GM12892 (cell line): Measurements from ENCODE around the gene CAMK2G.
"Not testable (repeated sequence)": the region's sequence is repeated elsewhere in the genome, so short reads cannot be mapped to it uniquely, and the experiment has no call there.

ENCODE experiments used
- DNase-seq: peaks from one replicate; pipeline ENCODE4 v3.0.0; 2011; ENCODE audit not compliant: insufficient read length
- FAIRE-seq: peaks from 2 replicates; lab custom pipeline; 2011; peaks lifted over from hg19 to GRCh38; lab: Jason Lieb, UNC
- POLR2A ChIP-seq: IDR thresholded peaks from 2 replicates; pipeline ENCODE4 v1.6.1; 2011; ENCODE audit warnings: low read depth, low read length, control low read depth
- POLR2AphosphoS5 ChIP-seq: IDR thresholded peaks from 2 replicates; pipeline ENCODE4 v1.6.1; 2011; ENCODE audit warnings: low read depth, low read length, control low read depth
- TAF1 ChIP-seq: IDR thresholded peaks from 2 replicates; pipeline ENCODE4 v1.6.1; 2011; ENCODE audit warnings: low read depth, mild to moderate bottlenecking, control low read depth, low read length, borderline replicate concordance

Gene CAMK2G

DNA sequence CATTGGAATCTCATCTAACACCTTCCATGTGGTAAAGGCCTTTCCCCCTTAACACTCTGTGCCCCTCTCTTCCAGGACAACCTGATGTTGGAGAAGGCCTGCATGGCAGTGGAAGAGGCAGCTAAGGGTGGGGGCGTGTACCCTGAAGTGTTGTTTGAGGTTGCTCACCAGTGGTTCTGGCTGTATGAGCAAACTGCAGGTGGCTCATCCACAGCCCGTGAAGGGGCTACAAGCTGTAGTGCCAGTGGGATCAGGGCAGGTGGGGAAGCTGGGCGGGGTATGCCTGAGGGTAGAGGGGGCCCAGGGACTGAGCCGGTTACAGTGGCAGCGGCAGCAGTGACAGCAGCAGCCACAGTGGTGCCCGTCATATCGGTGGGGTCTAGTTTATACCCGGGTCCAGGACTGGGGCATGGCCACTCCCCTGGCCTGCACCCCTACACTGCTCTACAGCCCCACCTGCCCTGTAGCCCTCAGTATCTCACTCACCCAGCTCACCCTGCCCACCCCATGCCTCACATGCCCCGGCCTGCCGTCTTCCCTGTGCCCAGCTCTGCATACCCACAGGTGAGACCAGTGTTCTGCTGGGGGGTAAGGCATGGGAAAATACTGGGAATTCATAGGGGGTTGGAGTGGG, 75.3 kb downstream of the CAMK2G start:
- no peak for DNase-seq
- TF ChIP-seq POLR2A (peak; percentile 45; the same call in 1 of the 2 replicates), POLR2AphosphoS5 (no peak; the same call in 1 of the 2 replicates), TAF1 (no peak)
- no peak for FAIRE-seq

DNA sequence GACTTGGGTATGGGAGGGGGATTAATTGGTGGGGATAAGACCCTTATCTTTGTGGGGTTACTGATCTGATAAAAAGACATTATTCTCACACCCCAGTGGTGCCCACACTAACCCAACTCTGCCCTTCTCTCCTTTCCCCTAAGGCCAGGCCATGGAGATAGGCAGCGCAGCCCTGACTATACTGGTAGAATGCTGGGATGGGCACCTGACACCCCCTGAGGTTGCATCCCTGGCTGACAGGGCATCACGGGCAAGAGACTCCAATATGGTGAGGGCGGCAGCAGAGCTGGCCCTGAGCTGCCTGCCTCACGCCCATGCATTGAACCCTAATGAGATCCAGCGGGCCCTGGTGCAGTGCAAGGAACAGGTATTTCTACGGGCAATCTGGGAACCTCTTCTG, 76.3 kb downstream of the CAMK2G start:
- TF ChIP-seq POLR2AphosphoS5 (no peak), POLR2A (peak; percentile 41; the same call in 1 of the 2 replicates), TAF1 (no peak)
- FAIRE-seq (no peak), DNase-seq (no peak)

DNA sequence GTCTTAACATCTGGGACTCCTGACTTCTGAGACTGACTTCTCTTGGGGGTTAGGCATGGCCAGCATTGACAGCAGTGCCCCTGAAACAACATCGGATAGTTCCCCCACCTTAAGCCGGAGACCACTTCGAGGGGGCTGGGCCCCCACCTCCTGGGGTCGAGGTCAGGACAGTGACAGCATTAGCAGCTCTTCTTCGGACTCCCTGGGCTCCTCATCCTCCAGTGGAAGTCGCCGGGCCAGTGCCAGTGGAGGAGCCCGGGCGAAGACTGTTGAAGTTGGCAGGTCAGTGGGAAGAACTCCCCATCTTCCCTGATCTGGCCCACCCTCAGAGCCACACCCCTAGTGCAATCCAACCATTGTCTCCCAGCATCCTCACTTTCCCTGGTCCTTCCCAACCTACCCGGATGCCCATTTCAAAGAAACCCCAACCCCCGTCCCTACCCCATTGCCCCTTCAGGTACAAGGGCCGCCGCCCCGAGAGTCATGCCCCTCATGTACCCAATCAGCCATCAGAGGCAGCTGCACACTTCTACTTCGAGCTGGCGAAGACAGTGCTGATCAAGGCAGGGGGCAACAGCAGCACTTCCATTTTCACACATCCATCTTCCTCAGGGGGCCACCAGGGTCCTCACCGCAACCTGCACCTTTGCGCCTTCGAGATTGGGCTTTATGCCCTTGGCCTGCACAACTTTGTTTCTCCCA, 76.9 kb downstream of the CAMK2G start:
- FAIRE-seq = no peak
- TF ChIP-seq POLR2AphosphoS5 (no peak), POLR2A (no peak), TAF1 (no peak)
- no peak for DNase-seq

DNA sequence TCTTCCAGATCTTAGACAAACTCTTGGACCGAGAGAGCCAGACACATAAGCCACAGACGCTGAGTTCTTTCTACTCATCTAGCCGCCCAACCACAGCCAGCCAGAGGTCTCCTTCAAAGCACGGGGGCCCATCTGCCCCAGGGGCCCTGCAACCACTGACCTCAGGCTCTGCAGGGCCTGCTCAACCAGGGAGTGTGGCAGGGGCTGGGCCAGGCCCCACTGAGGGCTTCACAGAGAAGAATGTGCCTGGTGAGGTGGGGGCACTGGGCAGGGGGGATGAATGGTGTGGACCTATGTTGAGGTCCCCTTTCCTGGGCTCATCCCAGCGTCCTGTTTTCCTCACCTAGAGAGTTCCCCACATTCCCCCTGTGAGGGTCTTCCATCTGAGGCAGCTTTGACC, 77.6 kb downstream of the CAMK2G start:
- FAIRE-seq (no peak), DNase-seq (no peak)
- 0 out of 2 replicates have a peak, but pooled peaks have one; percentile 14 for TF ChIP-seq POLR2AphosphoS5
- no peak; the same call in 1 of the 2 replicates for TF ChIP-seq POLR2A

GRCh38 chr10:73796035-73796434, 78.3 kb downstream of the CAMK2G start:
- FAIRE-seq, DNase-seq: not testable (repeated sequence)

DNA sequence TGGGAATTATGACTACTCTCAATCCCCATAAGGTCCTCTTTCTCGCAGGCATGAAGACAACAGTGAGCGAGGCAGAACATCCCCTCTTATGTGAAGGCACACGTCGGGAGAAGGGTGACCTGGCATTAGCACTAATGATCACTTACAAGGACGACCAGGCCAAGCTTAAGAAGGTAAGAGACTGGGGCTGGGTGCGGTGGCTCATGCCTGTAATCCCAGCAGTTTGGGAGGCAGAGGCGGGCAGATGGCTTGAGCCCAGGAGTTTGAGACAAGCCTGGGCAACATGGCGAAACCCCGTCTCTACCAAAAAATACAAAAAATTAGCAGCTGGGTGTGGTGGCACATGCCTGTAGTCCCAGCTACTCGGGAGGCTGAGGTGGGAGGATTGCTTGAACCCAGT, 78.9 kb downstream of the CAMK2G start:
- not testable (repeated sequence) for FAIRE-seq, DNase-seq

DNA sequence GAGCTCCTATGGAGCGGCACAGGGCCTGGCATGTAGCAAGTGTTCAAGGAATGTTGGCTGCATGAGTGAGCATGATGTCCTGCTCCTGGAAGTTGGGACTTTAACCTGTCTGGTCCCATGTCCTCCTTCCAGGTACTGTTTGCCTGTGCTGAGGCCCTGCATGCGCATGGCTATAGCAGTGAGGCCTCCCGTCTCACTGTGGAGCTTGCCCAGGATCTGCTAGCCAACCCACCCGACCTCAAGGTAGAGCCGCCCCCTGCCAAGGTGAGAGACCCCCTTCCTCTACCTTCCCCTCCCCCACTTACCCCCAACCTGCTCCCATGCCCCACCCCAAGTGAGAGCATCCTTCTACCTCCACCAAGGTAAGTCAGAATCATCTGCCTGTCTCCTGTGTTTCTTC, 80.9 kb downstream of the CAMK2G start:
- DNase-seq = no peak
- no peak for FAIRE-seq
- no peak for TF ChIP-seq POLR2AphosphoS5
- no peak for TF ChIP-seq POLR2A
- no peak for TF ChIP-seq TAF1

- no peak for TF ChIP-seq POLR2A
- no peak for TF ChIP-seq POLR2AphosphoS5
- no peak for TF ChIP-seq TAF1
- DNase-seq (no peak), FAIRE-seq (no peak)
These were observed 82.4 kb downstream of the CAMK2G start for GRCh38 chr10:73791871-73792400.

- FAIRE-seq = no peak
- no peak for TF ChIP-seq TAF1
- no peak for TF ChIP-seq POLR2A
- TF ChIP-seq POLR2AphosphoS5 = no peak
- no peak for DNase-seq
These were observed 83.3 kb downstream of the CAMK2G start for GRCh38 chr10:73790886-73791625.

GRCh38 chr10:73789659-73790055, 84.7 kb downstream of the CAMK2G start:
- TF ChIP-seq TAF1 (no peak), POLR2AphosphoS5 (no peak)
- FAIRE-seq (no peak), DNase-seq (no peak)

DNA sequence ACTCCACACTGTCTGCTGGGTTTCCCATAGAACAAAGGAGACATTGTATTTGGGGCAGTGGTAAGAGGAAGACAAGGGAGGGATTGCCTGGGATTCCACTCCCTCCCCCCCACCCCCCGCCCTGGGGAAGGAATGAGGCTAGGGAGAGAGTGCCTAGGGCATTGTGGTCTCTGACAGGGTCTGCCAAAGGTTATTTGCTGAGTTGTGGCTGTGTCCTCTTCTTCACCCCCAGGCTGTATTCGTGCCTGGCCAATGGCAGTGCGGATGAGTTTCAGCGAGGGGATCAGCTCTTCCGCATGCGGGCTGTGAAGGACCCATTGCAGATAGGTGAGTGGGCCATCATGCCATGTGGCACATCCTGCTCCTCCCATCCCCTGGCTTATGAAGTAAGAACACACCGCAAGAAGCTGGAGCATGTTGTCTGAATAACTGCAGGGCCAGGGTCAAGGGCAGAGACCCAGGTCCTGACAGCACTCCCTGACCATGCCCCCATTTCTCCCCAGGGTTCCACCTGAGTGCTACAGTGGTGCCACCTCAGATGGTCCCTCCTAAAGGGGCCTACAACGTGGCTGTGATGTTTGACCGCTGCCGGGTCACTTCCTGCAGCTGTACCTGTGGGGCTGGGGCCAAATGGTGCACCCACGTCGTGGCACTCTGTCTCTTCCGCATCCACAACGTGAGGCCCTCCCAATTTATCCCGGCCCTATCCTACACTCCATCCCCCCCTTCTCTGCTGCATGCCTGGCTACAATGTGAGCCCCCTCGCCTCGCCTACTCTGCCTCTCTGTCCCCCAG, 85.3 kb downstream of the CAMK2G start:
- DNase-seq (no peak), FAIRE-seq (no peak)
- TF ChIP-seq POLR2A (no peak), TAF1 (no peak), POLR2AphosphoS5 (no peak)

DNA sequence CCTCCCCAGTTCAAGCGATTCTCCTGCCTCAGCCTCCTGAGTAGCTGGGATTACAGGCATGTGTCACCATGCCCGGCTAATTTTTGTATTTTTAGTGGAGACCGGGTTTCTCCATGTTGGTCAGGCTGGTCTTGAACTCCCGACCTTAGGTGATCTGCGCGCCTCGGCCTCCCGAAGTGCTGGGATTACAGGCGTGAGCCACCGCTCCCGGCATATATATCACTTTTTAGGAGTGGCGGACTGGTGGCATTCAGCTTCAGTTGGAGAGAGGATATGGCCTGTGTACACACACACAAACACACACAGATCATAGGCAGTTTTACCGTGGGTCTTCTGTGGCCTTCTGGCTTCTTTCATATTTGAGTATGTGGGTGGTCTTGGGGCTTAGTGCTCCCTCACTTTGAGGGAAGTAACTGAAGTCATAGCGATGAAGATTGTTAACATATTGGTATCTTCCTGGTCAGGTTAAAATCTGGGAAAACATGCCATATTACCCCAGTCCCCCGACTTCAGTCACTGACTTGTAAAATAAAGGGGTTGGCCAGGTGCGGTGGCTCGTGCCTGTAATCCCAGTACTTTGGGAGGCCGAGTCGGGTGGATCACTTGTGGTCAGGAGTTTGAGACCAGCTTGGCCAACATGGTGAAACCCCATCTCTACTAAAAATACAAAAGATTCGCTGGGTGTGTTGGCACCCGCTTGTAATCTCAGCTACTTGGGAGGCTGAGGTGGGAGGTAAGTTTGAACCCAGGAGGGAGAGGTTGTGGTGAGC, 87.1 kb downstream of the CAMK2G start:
- FAIRE-seq, DNase-seq: not testable (repeated sequence)
